Stimulated activated CD4-positive, alpha-beta T cell treated with anti-CD3 and anti-CD28 coated beads, Interleukin-2, amount 100 ng/mL, for 48 hours (primary cell): ENCODE data around the gene LIPC.

Experiments used
- DNase-seq, 2 donors: peaks; one replicate each; pipeline ENCODE4 v3.0.0-alpha.2; 2020

The LIPC gene

GRCh38 chr15:58501006-58501405 lies 69.2 kb downstream of the LIPC start:
- DNase-seq, result no peak

GRCh38 chr15:58501636-58502188 lies 69.9 kb downstream of the LIPC start:
- no peak for DNase-seq

- DNase-seq, result no peak
These were observed 71.6 kb downstream of the LIPC start for GRCh38 chr15:58503139-58504027.

GRCh38 chr15:58504674-58505234 lies 73.0 kb downstream of the LIPC start:
- DNase-seq, result no peak

- DNase-seq, result no peak
These were observed 73.8 kb downstream of the LIPC start for GRCh38 chr15:58505581-58505980.

- DNase-seq, result no peak
These were observed 74.3 kb downstream of the LIPC start for GRCh38 chr15:58506064-58506490.

GRCh38 chr15:58506783-58507668 lies 75.2 kb downstream of the LIPC start:
- DNase-seq, result no peak

GRCh38 chr15:58509556-58509955 lies 77.8 kb downstream of the LIPC start:
- no peak for DNase-seq

- no peak for DNase-seq
These were observed 79.2 kb downstream of the LIPC start for GRCh38 chr15:58510715-58511598.

GRCh38 chr15:58511599-58511987 lies 79.8 kb downstream of the LIPC start:
- no peak for DNase-seq

GRCh38 chr15:58512522-58512921 lies 80.7 kb downstream of the LIPC start:
- DNase-seq, result no peak

GRCh38 chr15:58513008-58513407 lies 81.2 kb downstream of the LIPC start:
- no peak for DNase-seq

- DNase-seq, result no peak
These were observed 82.0 kb downstream of the LIPC start for GRCh38 chr15:58513726-58514336.

GRCh38 chr15:58515807-58516206 lies 84.0 kb downstream of the LIPC start:
- peak in 1 of 2 donors; percentile 20 for DNase-seq

GRCh38 chr15:58517252-58517681 lies 85.5 kb downstream of the LIPC start:
- no peak for DNase-seq

GRCh38 chr15:58517682-58518525 lies 86.1 kb downstream of the LIPC start:
- no peak for DNase-seq

GRCh38 chr15:58518626-58519025 lies 86.8 kb downstream of the LIPC start:
- DNase-seq, result no peak

- DNase-seq, result no peak
These were observed 87.7 kb downstream of the LIPC start for GRCh38 chr15:58519516-58519915.

- DNase-seq, result no peak
These were observed 88.7 kb downstream of the LIPC start for GRCh38 chr15:58520464-58520863.

- DNase-seq, result no peak
These were observed 89.1 kb downstream of the LIPC start for GRCh38 chr15:58520936-58521292.
